Naive thymus-derived CD4-positive, alpha-beta T cell (primary cell): Measurements from ENCODE around the gene BMAL1. TPM values are rescaled to one million over a fixed set of nuclear protein-coding genes. Genes with fewer than 3 reads are reported as not detected.

Experiments used
- ATAC-seq: fragments of 150-1000 bp; cut with Tn5 transposase; 2 replicates; pipeline ENCODE4 v1.10.0; 2021; ENCODE audit warnings: mild to moderate bottlenecking, moderate library complexity
- CTCF ChIA-PET: fragments of 350-600 bp; sonication (Branson Sonifier 250); formaldehyde crosslinking; loops from one replicate; lab custom pipeline; 2021; ENCODE audit warnings: antibody characterized with exemption; lab: Charles Lee
- POLR2A ChIA-PET: fragments of 350-600 bp; sonication (Branson Sonifier 250); formaldehyde crosslinking; loops from one replicate; lab custom pipeline; 2021; ENCODE audit warnings: antibody characterized with exemption, inconsistent platforms; lab: Charles Lee
- DNase-seq, 9 donors: peaks; one replicate each; pipeline versions ENCODE4 v3.0.0 to v3.0.0-alpha.2; 2020 to 2022; ENCODE audit warnings: mixed read lengths in 1 of 9
- H3K27ac ChIP-seq: one replicate; pipeline ENCODE4 v1.7.0; 2013; ENCODE audit warnings: mild to moderate bottlenecking, low read depth, low read length, moderate library complexity
- H3K27me3 ChIP-seq, 2 donors: one replicate each; pipeline ENCODE4 v1.7.0; 2013; ENCODE audit warnings: low read length in 2 of 2, mild to moderate bottlenecking in 2 of 2, moderate library complexity in 2 of 2; ENCODE audit not compliant: control insufficient read depth in 2 of 2, insufficient read depth in 2 of 2
- H3K36me3 ChIP-seq, 3 experiments: 1 replicate in 2 of 3; 2 replicates in 1 of 3; pipeline ENCODE4 v1.7.0; 2013; ENCODE audit warnings: low read length in 3 of 3, mild to moderate bottlenecking in 3 of 3, moderate library complexity in 1 of 3; ENCODE audit not compliant: insufficient read depth in 3 of 3, control insufficient read depth in 2 of 3
- H3K4me1 ChIP-seq, 2 donors: one replicate each; pipeline ENCODE4 v1.7.0; 2013; ENCODE audit warnings: low read length in 2 of 2, mild to moderate bottlenecking in 2 of 2, moderate library complexity in 1 of 2; ENCODE audit not compliant: control insufficient read depth in 2 of 2, insufficient read depth in 2 of 2
- H3K4me3 ChIP-seq: 2 replicates; pipeline ENCODE4 v1.7.0; 2013; ENCODE audit warnings: mild to moderate bottlenecking, low read length
- H3K9me3 ChIP-seq, 3 experiments: 1 replicate in 2 of 3; 2 replicates in 1 of 3; pipeline ENCODE4 v1.7.0; 2013; ENCODE audit warnings: low read length in 3 of 3; ENCODE audit not compliant: control insufficient read depth in 2 of 3
- H3K27ac Mint-ChIP-seq, 9 donors: one replicate each; pipeline ENCODE4 v1.8.0; 2020 to 2022; ENCODE audit warnings: mixed read lengths in 9 of 9, mild to moderate bottlenecking in 8 of 9, moderate library complexity in 5 of 9, inconsistent platforms in 2 of 9
- H3K27me3 Mint-ChIP-seq, 5 donors: one replicate each; pipeline ENCODE4 v1.8.0; 2021 to 2022; ENCODE audit warnings: mixed read lengths in 5 of 5, mild to moderate bottlenecking in 1 of 5
- H3K36me3 Mint-ChIP-seq, 5 donors: one replicate each; pipeline ENCODE4 v1.8.0; 2020 to 2022; ENCODE audit warnings: mixed read lengths in 5 of 5, mild to moderate bottlenecking in 3 of 5, inconsistent platforms in 1 of 5
- H3K4me1 Mint-ChIP-seq, 7 donors: one replicate each; pipeline ENCODE4 v1.8.0; 2020 to 2022; ENCODE audit warnings: mixed read lengths in 7 of 7, mild to moderate bottlenecking in 3 of 7, inconsistent platforms in 1 of 7
- H3K4me3 Mint-ChIP-seq, 10 donors: one replicate each; pipeline ENCODE4 v1.8.0; 2020 to 2022; ENCODE audit warnings: mild to moderate bottlenecking in 10 of 10, mixed read lengths in 10 of 10, moderate library complexity in 6 of 10, inconsistent platforms in 2 of 10
- H3K9me3 Mint-ChIP-seq, 11 donors: one replicate each; pipeline ENCODE4 v1.8.0; 2020 to 2022; ENCODE audit warnings: mixed read lengths in 11 of 11, mild to moderate bottlenecking in 4 of 11, inconsistent platforms in 1 of 11, moderate library complexity in 1 of 11
- intact Hi-C, 2 donors: fragments of 100-400 bp; cut with micrococcal nuclease; formaldehyde crosslinking; loops; one replicate each; pipeline ENCODE4 v1.15.1; 2023
- polyA plus RNA-seq, 2 donors: library from polyadenylated mRNA; unstranded; fragments of 300-500 nt; fragmentation: Illumina TruSeq; gene quantifications; one replicate each; pipeline ENCODE4 v1.2.3, GENCODE V29; 2021
- total RNA-seq, 6 experiments: library from RNA in 5 of 6; stranded (reverse) in 5 of 6; gene quantifications; 1 replicate in 5 of 6; 2 replicates in 1 of 6; pipeline ENCODE4 v1.2.3 and lab custom pipeline; 2021 to 2026

The BMAL1 gene
- total and polyA plus RNA-seq, 7 experiments from 2014 or later, result 12.8 to 88.3 (median 47.9) TPM

DNA sequence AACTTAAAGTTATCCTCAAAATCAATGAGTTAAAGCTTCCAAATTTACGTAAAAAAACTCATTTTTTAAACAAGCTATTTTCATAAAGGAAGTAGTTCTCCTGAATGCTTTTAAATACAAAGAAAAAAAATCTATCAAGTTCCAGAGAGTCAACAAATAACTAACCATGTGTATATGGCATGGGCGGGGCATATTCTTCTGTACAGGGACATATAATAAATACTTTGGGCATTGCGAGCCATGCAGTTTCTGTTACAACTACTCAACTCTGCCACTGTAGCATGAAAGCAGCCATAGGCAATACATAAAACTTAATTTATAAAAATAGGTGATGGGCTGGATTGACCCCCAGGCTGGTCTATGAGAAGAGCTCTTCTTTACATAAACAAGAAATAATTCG lies 127.6 kb downstream of the BMAL1 start:
- H3K9me3 ChIP-seq, result no peaks in the 10 kb centered on the region
- H3K36me3 ChIP-seq, result peaks cover 0 to 48% (median 6%) of the 10 kb centered on the region in 3 experiments
- Mint-ChIP-seq H3K4me1 (no peaks in the 10 kb centered on the region), H3K27me3 (no peaks in the 10 kb centered on the region), H3K9me3 (peaks cover 0 to 7% (median 0%) of the 10 kb centered on the region in 11 donors), H3K27ac (no peak overlapping the region), H3K36me3 (peaks cover 17 to 55% (median 49%) of the 10 kb centered on the region in 5 donors), H3K4me3 (no peak overlapping the region)
- no peaks in the 10 kb centered on the region for H3K27me3 ChIP-seq
- POLR2A ChIA-PET, result no interaction called here
- H3K4me3 ChIP-seq, result no peak overlapping the region
- H3K4me1 ChIP-seq, result no peaks in the 10 kb centered on the region
- no peak for ATAC-seq
- no peak overlapping the region for H3K27ac ChIP-seq
- intact Hi-C loops, result no loop called here
- no peak for DNase-seq
- CTCF ChIA-PET, result interaction anchor here (1.3 kb wide), 1 partner anchor 63 kb away, joined by 4 read pairs; no protein-coding TSS in a partner anchor

DNA sequence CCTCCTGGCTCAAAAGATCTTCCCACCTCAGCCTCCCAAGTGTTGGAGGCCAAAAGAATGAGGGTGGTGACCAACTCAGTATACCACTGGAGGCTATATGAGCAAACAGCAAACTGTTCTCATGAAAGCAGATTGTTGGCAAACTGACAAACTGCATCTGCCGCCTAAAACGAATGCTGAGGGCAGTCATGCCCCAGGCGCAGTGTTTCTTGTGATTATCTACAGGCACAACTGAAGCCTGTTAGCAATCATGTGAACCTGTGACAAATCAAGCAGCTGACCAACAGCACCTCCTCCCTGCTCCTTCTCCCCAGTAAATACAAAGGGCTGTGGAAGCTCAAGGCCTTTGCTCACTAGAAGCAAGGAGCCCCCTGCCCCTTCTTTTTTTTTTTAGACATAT lies 137.6 kb downstream of the BMAL1 start:
- CTCF ChIA-PET, result no interaction called here
- POLR2A ChIA-PET, result no interaction called here
- no peak overlapping the region for H3K4me3 Mint-ChIP-seq
- ATAC-seq (no peak), DNase-seq (no peak)
- no peaks in the 10 kb centered on the region for H3K27me3 ChIP-seq
- no peaks in the 10 kb centered on the region for H3K9me3 Mint-ChIP-seq
- intact Hi-C loops, result no loop called here
- peaks cover 4 to 42% (median 32%) of the 10 kb centered on the region in 5 donors for H3K36me3 Mint-ChIP-seq
- no peak overlapping the region for H3K27ac Mint-ChIP-seq
- H3K36me3 ChIP-seq, result peaks cover 17 to 38% (median 17%) of the 10 kb centered on the region in 3 experiments
- no peak overlapping the region for H3K4me3 ChIP-seq
- no peak overlapping the region for H3K27ac ChIP-seq
- no peaks in the 10 kb centered on the region for H3K9me3 ChIP-seq
- H3K4me1 Mint-ChIP-seq, result no peaks in the 10 kb centered on the region
- H3K27me3 Mint-ChIP-seq, result no peaks in the 10 kb centered on the region
- H3K4me1 ChIP-seq, result no peaks in the 10 kb centered on the region

DNA sequence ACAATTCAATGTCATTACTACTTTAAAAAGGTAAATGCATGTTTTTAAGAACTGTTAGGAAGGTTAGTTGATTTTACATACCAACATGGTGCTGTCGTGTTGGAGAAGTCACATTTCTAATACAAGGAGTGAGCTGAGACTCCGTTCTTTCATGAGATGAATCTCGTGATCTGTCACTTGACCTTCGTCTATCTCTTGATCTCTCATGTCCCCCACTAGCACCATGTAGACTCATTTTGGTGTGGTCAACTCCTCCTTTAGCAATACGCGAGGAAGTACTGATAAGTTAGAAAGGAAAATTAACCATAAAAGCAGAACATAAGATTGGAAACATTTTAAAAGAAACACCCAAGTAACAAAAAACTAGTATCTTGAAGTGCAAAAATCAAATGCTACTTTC lies 144.0 kb downstream of the BMAL1 start:
- DNase-seq (no peak), ATAC-seq (no peak)
- intact Hi-C loops, result no loop called here
- Mint-ChIP-seq H3K36me3 (peaks cover 0 to 36% (median 22%) of the 10 kb centered on the region in 5 donors), H3K27me3 (no peaks in the 10 kb centered on the region), H3K4me1 (peaks cover 3 to 42% (median 32%) of the 10 kb centered on the region in 7 donors), H3K9me3 (peaks cover 0 to 9% (median 2%) of the 10 kb centered on the region in 11 donors), H3K4me3 (no peak overlapping the region), H3K27ac (peak overlapping the region in 2 of 9 donors; percentile 2 to 4)
- H3K4me1 ChIP-seq, result no peaks in the 10 kb centered on the region
- no peaks in the 10 kb centered on the region for H3K9me3 ChIP-seq
- ChIA-PET CTCF (interaction anchor here (0.7 kb wide), 1 partner anchor 34 kb away, joined by 3 read pairs; no protein-coding TSS in a partner anchor), POLR2A (no interaction called here)
- no peaks in the 10 kb centered on the region for H3K27me3 ChIP-seq
- no peak overlapping the region for H3K4me3 ChIP-seq
- peaks cover 0 to 9% (median 0%) of the 10 kb centered on the region in 3 experiments for H3K36me3 ChIP-seq
- H3K27ac ChIP-seq, result no peak overlapping the region

DNA sequence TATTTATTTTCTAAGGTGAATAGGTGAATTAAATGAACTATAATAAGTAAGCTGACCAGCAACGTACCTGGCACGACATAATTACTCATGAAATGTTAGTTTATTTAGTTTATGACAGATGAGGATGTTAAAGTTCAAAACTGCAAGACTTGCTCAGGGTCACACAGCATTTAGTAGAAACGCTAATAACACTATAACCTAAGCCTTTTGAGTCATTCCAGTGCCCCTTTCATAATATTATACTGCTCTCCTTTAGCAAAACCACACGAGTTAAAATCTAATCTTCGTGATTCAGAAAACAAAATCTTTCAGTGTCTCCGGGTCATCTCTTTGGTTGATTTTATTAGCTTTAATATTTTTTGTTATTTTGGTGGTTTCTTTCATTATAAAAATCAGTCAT lies 145.8 kb downstream of the BMAL1 start:
- CTCF ChIA-PET, result no interaction called here
- DNase-seq, result no peak

DNA sequence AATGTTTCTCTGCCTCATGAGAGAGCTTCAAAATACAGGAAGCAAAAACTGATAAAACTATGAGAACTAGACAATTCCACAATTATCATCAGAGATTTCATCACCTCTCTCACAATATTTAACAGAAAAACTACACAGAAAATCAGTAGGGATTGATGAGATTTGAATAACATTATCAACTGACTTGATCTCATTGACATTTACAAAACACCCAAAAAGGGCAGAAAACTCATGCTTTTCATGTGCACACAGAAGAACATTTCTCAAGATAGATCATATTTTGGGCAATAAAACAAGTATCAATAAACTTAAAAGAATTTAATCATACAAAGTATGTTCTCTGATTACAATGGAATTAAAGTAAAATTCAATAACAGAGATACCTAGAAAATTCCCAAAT lies 149.8 kb downstream of the BMAL1 start:
- H3K27ac Mint-ChIP-seq, result no peak overlapping the region
- DNase-seq (no peak), ATAC-seq (no peak)
- no peak overlapping the region for H3K27ac ChIP-seq
- H3K36me3 Mint-ChIP-seq, result peaks cover 9 to 59% (median 45%) of the 10 kb centered on the region in 5 donors
- H3K4me1 Mint-ChIP-seq, result peaks cover 3 to 51% (median 47%) of the 10 kb centered on the region in 7 donors
- no peaks in the 10 kb centered on the region for H3K27me3 Mint-ChIP-seq
- POLR2A ChIA-PET, result no interaction called here
- CTCF ChIA-PET, result no interaction called here
- H3K4me3 Mint-ChIP-seq, result no peak overlapping the region
- H3K4me3 ChIP-seq, result no peak overlapping the region
- H3K4me1 ChIP-seq, result no peaks in the 10 kb centered on the region
- peaks cover 0 to 55% (median 22%) of the 10 kb centered on the region in 11 donors for H3K9me3 Mint-ChIP-seq
- H3K27me3 ChIP-seq, result no peaks in the 10 kb centered on the region
- peaks cover 0 to 5% (median 0%) of the 10 kb centered on the region in 3 experiments for H3K9me3 ChIP-seq
- H3K36me3 ChIP-seq, result no peaks in the 10 kb centered on the region
- intact Hi-C loops, result no loop called here

More for the DNA sequence above, 145.8 kb downstream of the BMAL1 start:
- POLR2A ChIA-PET, result no interaction called here
- no peak overlapping the region for H3K27ac ChIP-seq
- Mint-ChIP-seq H3K27ac (peak overlapping the region in 1 of 9 donors; percentile 3), H3K36me3 (peaks cover 0 to 39% (median 29%) of the 10 kb centered on the region in 5 donors), H3K4me3 (no peak overlapping the region), H3K27me3 (no peaks in the 10 kb centered on the region), H3K4me1 (peaks cover 3 to 45% (median 36%) of the 10 kb centered on the region in 7 donors), H3K9me3 (peaks cover 0 to 28% (median 11%) of the 10 kb centered on the region in 11 donors)
- no peaks in the 10 kb centered on the region for H3K27me3 ChIP-seq
- no peaks in the 10 kb centered on the region for H3K4me1 ChIP-seq
- ATAC-seq, result no peak
- no peak overlapping the region for H3K4me3 ChIP-seq
- intact Hi-C loops, result no loop called here
- peaks cover 0 to 5% (median 0%) of the 10 kb centered on the region in 3 experiments for H3K9me3 ChIP-seq
- peaks cover 0 to 9% (median 0%) of the 10 kb centered on the region in 3 experiments for H3K36me3 ChIP-seq

DNA sequence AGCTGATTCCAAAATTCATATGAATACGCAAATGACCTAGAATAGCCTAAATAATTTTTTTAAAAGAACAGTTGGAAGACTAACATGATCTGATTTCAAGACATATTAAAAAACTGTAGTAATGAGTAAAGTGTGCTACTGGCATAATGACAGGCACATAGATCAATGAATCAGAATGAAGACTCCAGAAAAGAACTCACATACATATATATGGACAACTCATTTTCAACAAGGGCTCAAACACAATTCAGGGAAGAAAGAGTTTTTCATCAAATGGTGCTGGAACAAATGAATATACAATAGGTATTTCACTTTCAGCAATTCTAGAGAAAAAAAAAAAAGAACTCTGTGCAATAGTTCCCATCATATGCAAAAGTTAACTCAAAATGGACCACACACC lies 151.7 kb downstream of the BMAL1 start:
- DNase-seq (no peak), ATAC-seq (no peak)
- no peak overlapping the region for H3K4me3 ChIP-seq
- H3K36me3 ChIP-seq, result no peaks in the 10 kb centered on the region
- Mint-ChIP-seq H3K27me3 (no peaks in the 10 kb centered on the region), H3K27ac (no peak overlapping the region), H3K9me3 (peaks cover 0 to 55% (median 22%) of the 10 kb centered on the region in 11 donors), H3K4me3 (peak overlapping the region in 1 of 10 donors; percentile 23), H3K36me3 (peaks cover 9 to 60% (median 46%) of the 10 kb centered on the region in 5 donors), H3K4me1 (peaks cover 3 to 51% (median 46%) of the 10 kb centered on the region in 7 donors)
- no peak overlapping the region for H3K27ac ChIP-seq
- H3K27me3 ChIP-seq, result no peaks in the 10 kb centered on the region
- POLR2A ChIA-PET, result no interaction called here
- H3K4me1 ChIP-seq, result no peaks in the 10 kb centered on the region
- CTCF ChIA-PET, result no interaction called here
- peaks cover 0 to 5% (median 0%) of the 10 kb centered on the region in 3 experiments for H3K9me3 ChIP-seq
- intact Hi-C loops, result no loop called here

DNA sequence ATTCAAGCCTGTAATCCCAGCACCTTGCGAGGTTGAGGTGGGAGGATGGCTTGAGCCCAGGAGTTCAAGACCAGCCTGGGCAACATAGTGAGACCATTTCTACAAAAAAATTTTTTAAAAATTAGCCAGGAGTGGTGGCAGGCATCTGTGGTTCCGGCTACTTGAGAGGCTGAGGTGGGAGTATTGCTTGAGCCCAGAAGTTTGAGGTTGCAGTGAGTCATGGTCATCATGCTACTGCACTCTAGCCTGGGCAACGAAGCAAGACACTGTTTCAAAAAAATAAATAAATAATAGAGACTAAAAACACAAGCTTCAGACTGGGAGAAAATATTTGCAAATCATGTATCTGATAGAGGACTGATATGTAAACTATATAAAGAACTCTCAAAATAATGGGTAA lies 152.2 kb downstream of the BMAL1 start:
- Mint-ChIP-seq H3K27ac (no peak overlapping the region), H3K4me3 (no peak overlapping the region), H3K27me3 (no peaks in the 10 kb centered on the region), H3K36me3 (peaks cover 9 to 60% (median 45%) of the 10 kb centered on the region in 5 donors), H3K9me3 (peaks cover 0 to 55% (median 22%) of the 10 kb centered on the region in 11 donors), H3K4me1 (peaks cover 7 to 51% (median 46%) of the 10 kb centered on the region in 7 donors)
- ATAC-seq (no peak), DNase-seq (no peak)
- Histone ChIP-seq H3K9me3 (peaks cover 0 to 5% (median 0%) of the 10 kb centered on the region in 3 experiments), H3K4me3 (no peak overlapping the region), H3K4me1 (no peaks in the 10 kb centered on the region), H3K36me3 (no peaks in the 10 kb centered on the region), H3K27ac (no peak overlapping the region), H3K27me3 (no peaks in the 10 kb centered on the region)
- intact Hi-C loops, result no loop called here
- ChIA-PET POLR2A (no interaction called here), CTCF (interaction anchor here (0.7 kb wide), 1 partner anchor 203 kb away, joined by 3 read pairs; no protein-coding TSS in a partner anchor)
